ENCODE data around the gene PDE10A.

GRCh38 chr6:165695722-165696515 is 32.9 kb upstream of the PDE10A start:
- TF ChIP-seq, protein P1, sequence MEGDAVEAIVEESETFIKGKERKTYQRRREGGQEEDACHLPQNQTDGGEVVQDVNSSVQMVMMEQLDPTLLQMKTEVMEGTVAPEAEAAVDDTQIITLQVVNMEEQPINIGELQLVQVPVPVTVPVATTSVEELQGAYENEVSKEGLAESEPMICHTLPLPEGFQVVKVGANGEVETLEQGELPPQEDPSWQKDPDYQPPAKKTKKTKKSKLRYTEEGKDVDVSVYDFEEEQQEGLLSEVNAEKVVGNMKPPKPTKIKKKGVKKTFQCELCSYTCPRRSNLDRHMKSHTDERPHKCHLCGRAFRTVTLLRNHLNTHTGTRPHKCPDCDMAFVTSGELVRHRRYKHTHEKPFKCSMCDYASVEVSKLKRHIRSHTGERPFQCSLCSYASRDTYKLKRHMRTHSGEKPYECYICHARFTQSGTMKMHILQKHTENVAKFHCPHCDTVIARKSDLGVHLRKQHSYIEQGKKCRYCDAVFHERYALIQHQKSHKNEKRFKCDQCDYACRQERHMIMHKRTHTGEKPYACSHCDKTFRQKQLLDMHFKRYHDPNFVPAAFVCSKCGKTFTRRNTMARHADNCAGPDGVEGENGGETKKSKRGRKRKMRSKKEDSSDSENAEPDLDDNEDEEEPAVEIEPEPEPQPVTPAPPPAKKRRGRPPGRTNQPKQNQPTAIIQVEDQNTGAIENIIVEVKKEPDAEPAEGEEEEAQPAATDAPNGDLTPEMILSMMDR (IDR thresholded peaks at IDR 0.05) = no peak
- TF ChIP-seq IRF2 (CRISPR knock-in tag; IDR thresholded peaks at IDR 0.05; ENCODE audit: borderline replicate concordance, low read depth) (no peak), ZSCAN18 (CRISPR knock-in tag; IDR thresholded peaks at IDR 0.05) (no peak), SMAD3 (CRISPR knock-in tag; IDR thresholded peaks at IDR 0.05; ENCODE audit: borderline replicate concordance) (no peak), TCF7 (CRISPR knock-in tag; IDR thresholded peaks at IDR 0.05; ENCODE audit: low read depth) (no peak), ZNF232 (CRISPR knock-in tag; IDR thresholded peaks at IDR 0.05) (no peak), ZNF121 (CRISPR knock-in tag; IDR thresholded peaks at IDR 0.05) (no peak), TEAD4 (CRISPR knock-in tag; IDR thresholded peaks at IDR 0.05) (no peak)
- TF ChIP-seq, protein P2, sequence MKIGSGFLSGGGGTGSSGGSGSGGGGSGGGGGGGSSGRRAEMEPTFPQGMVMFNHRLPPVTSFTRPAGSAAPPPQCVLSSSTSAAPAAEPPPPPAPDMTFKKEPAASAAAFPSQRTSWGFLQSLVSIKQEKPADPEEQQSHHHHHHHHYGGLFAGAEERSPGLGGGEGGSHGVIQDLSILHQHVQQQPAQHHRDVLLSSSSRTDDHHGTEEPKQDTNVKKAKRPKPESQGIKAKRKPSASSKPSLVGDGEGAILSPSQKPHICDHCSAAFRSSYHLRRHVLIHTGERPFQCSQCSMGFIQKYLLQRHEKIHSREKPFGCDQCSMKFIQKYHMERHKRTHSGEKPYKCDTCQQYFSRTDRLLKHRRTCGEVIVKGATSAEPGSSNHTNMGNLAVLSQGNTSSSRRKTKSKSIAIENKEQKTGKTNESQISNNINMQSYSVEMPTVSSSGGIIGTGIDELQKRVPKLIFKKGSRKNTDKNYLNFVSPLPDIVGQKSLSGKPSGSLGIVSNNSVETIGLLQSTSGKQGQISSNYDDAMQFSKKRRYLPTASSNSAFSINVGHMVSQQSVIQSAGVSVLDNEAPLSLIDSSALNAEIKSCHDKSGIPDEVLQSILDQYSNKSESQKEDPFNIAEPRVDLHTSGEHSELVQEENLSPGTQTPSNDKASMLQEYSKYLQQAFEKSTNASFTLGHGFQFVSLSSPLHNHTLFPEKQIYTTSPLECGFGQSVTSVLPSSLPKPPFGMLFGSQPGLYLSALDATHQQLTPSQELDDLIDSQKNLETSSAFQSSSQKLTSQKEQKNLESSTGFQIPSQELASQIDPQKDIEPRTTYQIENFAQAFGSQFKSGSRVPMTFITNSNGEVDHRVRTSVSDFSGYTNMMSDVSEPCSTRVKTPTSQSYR (CRISPR knock-in tag; IDR thresholded peaks at IDR 0.05) = no peak
- TF ChIP-seq, protein P3, sequence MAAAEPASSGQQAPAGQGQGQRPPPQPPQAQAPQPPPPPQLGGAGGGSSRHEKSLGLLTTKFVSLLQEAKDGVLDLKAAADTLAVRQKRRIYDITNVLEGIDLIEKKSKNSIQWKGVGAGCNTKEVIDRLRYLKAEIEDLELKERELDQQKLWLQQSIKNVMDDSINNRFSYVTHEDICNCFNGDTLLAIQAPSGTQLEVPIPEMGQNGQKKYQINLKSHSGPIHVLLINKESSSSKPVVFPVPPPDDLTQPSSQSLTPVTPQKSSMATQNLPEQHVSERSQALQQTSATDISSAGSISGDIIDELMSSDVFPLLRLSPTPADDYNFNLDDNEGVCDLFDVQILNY (CRISPR knock-in tag; IDR thresholded peaks at IDR 0.05) = no peak
- TF ChIP-seq, protein P4, sequence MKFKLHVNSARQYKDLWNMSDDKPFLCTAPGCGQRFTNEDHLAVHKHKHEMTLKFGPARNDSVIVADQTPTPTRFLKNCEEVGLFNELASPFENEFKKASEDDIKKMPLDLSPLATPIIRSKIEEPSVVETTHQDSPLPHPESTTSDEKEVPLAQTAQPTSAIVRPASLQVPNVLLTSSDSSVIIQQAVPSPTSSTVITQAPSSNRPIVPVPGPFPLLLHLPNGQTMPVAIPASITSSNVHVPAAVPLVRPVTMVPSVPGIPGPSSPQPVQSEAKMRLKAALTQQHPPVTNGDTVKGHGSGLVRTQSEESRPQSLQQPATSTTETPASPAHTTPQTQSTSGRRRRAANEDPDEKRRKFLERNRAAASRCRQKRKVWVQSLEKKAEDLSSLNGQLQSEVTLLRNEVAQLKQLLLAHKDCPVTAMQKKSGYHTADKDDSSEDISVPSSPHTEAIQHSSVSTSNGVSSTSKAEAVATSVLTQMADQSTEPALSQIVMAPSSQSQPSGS (CRISPR knock-in tag; IDR thresholded peaks at IDR 0.05; ENCODE audit: borderline replicate concordance, low read depth) = no peak
- TF ChIP-seq, protein P5, sequence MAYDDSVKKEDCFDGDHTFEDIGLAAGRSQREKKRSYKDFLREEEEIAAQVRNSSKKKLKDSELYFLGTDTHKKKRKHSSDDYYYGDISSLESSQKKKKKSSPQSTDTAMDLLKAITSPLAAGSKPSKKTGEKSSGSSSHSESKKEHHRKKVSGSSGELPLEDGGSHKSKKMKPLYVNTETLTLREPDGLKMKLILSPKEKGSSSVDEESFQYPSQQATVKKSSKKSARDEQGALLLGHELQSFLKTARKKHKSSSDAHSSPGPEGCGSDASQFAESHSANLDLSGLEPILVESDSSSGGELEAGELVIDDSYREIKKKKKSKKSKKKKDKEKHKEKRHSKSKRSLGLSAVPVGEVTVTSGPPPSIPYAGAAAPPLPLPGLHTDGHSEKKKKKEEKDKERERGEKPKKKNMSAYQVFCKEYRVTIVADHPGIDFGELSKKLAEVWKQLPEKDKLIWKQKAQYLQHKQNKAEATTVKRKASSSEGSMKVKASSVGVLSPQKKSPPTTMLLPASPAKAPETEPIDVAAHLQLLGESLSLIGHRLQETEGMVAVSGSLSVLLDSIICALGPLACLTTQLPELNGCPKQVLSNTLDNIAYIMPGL (CRISPR knock-in tag; IDR thresholded peaks at IDR 0.05) = no peak

Measured in WTC11 (cell line).